Endothelial cell of umbilical vein (primary cell): Measurements from ENCODE around the gene NUMA1. TPM values are rescaled to one million over a fixed set of nuclear protein-coding genes. Genes with fewer than 3 reads are reported as not detected.

Source experiments
- BruUV-seq: library from RNA; stranded (reverse); fragments of 400-500 nt; replicated peaks from 2 replicates; lab custom pipeline; 2021; lab: Mats Ljungman, UMichigan
- CTCF ChIA-PET: fragments of 300-600, 350-600 bp; sonication (Branson Sonifier 250); formaldehyde crosslinking; loops from one replicate; lab custom pipeline; 2021; ENCODE audit warnings: antibody characterized with exemption, inconsistent platforms; lab: Charles Lee
- POLR2A ChIA-PET: fragments of 300-600, 350-600 bp; sonication (Branson Sonifier 250); formaldehyde crosslinking; loops from one replicate; lab custom pipeline; 2021; ENCODE audit warnings: antibody characterized with exemption, inconsistent platforms; lab: Charles Lee
- DNase-seq: peaks from one replicate; pipeline ENCODE4 v3.0.0-alpha.2; 2011; ENCODE audit warnings: low read depth, low spot score
- FAIRE-seq: peaks from 2 replicates; lab custom pipeline; 2011; peaks lifted over from hg19 to GRCh38; lab: Jason Lieb, UNC
- H2AFZ ChIP-seq: 2 replicates; pipeline ENCODE4 v1.6.0; 2012; ENCODE audit warnings: low read depth, low read length, control low read depth, inconsistent platforms
- H3K27ac ChIP-seq: 2 replicates; pipeline ENCODE4 v1.5.1; 2011; ENCODE audit warnings: low read depth, mild to moderate bottlenecking, control low read depth, low read length, moderate library complexity; ENCODE audit not compliant: insufficient read depth
- H3K27me3 ChIP-seq, 2 experiments: 2 replicates each; pipeline versions ENCODE4 v1.6.0 to v1.6.1; 2011; ENCODE audit warnings: low read length in 2 of 2, mixed read lengths in 1 of 2; ENCODE audit not compliant: control insufficient read depth in 2 of 2, insufficient read depth in 2 of 2
- H3K36me3 ChIP-seq, 2 experiments: 2 replicates in 1 of 2; 3 replicates in 1 of 2; pipeline ENCODE4 v1.5.1; 2011; ENCODE audit warnings: low read length in 2 of 2, mild to moderate bottlenecking in 1 of 2, moderate library complexity in 1 of 2; ENCODE audit not compliant: control insufficient read depth in 2 of 2, insufficient read depth in 2 of 2; ENCODE audit errors: extremely low read depth in 1 of 2
- H3K4me1 ChIP-seq: 3 replicates; pipeline ENCODE4 v1.5.1; 2011; ENCODE audit warnings: mild to moderate bottlenecking, low read length; ENCODE audit not compliant: control insufficient read depth, insufficient read depth; ENCODE audit errors: extremely low read depth
- H3K4me2 ChIP-seq: 2 replicates; pipeline ENCODE4 v1.6.1; 2011; ENCODE audit warnings: low read length, control low read depth, mixed read lengths; ENCODE audit not compliant: insufficient read depth
- H3K4me3 ChIP-seq, 3 experiments: fragments of 200-600 bp in 1 of 3; sonication (generic), shearing (Covaris generic) in 1 of 3; replicated peaks in 1 of 3; 2 replicates each; pipeline ENCODE4 v1.5.1; 2011 to 2016; ENCODE audit warnings: control low read depth in 3 of 3, low read length in 3 of 3, mild to moderate bottlenecking in 2 of 3, inconsistent platforms in 1 of 3, low read depth in 1 of 3, moderate library complexity in 1 of 3; ENCODE audit not compliant: insufficient read depth in 1 of 3
- H3K79me2 ChIP-seq: 2 replicates; pipeline ENCODE4 v1.6.0; 2012; ENCODE audit warnings: low read length, inconsistent platforms; ENCODE audit not compliant: control insufficient read depth, insufficient read depth
- H3K9ac ChIP-seq: replicated peaks from 2 replicates; pipeline ENCODE3; 2011; ENCODE audit warnings: low read length, control low read depth; ENCODE audit not compliant: insufficient read depth; ENCODE audit errors: extremely low read depth
- H3K9me1 ChIP-seq: replicated peaks from 3 replicates; pipeline ENCODE4 v1.6.0; 2011; ENCODE audit warnings: mild to moderate bottlenecking, low read length; ENCODE audit not compliant: control insufficient read depth, insufficient read depth; ENCODE audit errors: extremely low read depth
- H3K9me3 ChIP-seq: replicated peaks from 2 replicates; pipeline ENCODE4 v1.5.1; 2012; ENCODE audit warnings: low read length, inconsistent platforms; ENCODE audit not compliant: control insufficient read depth, insufficient read depth
- H4K20me1 ChIP-seq: replicated peaks from 2 replicates; pipeline ENCODE3; 2011; ENCODE audit warnings: mild to moderate bottlenecking, low read length; ENCODE audit not compliant: control insufficient read depth, insufficient read depth; ENCODE audit errors: extremely low read depth
- CTCF ChIP-seq, 2 donors: IDR thresholded peaks; 1 replicate in 1 of 2; 2 replicates in 1 of 2; pipeline ENCODE4 v1.5.1; 2011; ENCODE audit warnings: low read length in 2 of 2, mild to moderate bottlenecking in 2 of 2, moderate library complexity in 2 of 2, control low read depth in 1 of 2, inconsistent platforms in 1 of 2, low read depth in 1 of 2; ENCODE audit not compliant: insufficient read depth in 1 of 2; ENCODE audit errors: extremely low read depth in 1 of 2
- EZH2 ChIP-seq: IDR thresholded peaks from 2 replicates; pipeline ENCODE4 v1.6.1; 2012; ENCODE audit warnings: borderline replicate concordance, low read depth, mild to moderate bottlenecking, moderate library complexity, low read length, inconsistent platforms; ENCODE audit not compliant: severe bottlenecking
- FOS ChIP-seq: IDR thresholded peaks from 2 replicates; pipeline ENCODE4 v1.6.1; 2011; ENCODE audit warnings: mild to moderate bottlenecking, low read length, moderate library complexity, borderline replicate concordance; ENCODE audit not compliant: insufficient read depth
- GATA2 ChIP-seq: IDR thresholded peaks from 2 replicates; pipeline ENCODE4 v1.7.0; 2011; ENCODE audit warnings: low read depth, mild to moderate bottlenecking, moderate library complexity, mixed read lengths, low read length; ENCODE audit not compliant: insufficient read length, insufficient read depth
- JUN ChIP-seq: IDR thresholded peaks from 2 replicates; pipeline ENCODE4 v1.6.1; 2011; ENCODE audit warnings: borderline replicate concordance, low read depth; ENCODE audit not compliant: insufficient read length, insufficient read depth
- POLR2A ChIP-seq: IDR thresholded peaks from 2 replicates; pipeline ENCODE4 v1.6.1; 2012; ENCODE audit warnings: low read depth, mild to moderate bottlenecking, control low read depth, low read length
- POLR2AphosphoS5 ChIP-seq: IDR thresholded peaks from 2 replicates; pipeline ENCODE4 v1.6.1; 2012; ENCODE audit warnings: low read depth, mild to moderate bottlenecking, control low read depth, low read length, moderate library complexity; ENCODE audit not compliant: insufficient read depth
- dilution Hi-C: fragments of 300-500 bp; cut with MboI; formaldehyde crosslinking; loops from one replicate; pipeline ENCODE4 v1.15.0; 2019; ENCODE audit warnings: low sequenced_read_pairs; ENCODE audit not compliant: extremely low pct_ligation_motif_present
- intact Hi-C: fragments of 100-400 bp; cut with micrococcal nuclease; formaldehyde crosslinking; loops from one replicate; pipeline ENCODE4 v1.10.0; 2022
- polyA plus RNA-seq, 4 experiments: library from polyadenylated mRNA; depleted of rRNA in 3 of 4; stranded (reverse) in 3 of 4; unstranded in 1 of 4; fragments of >200 nt; gene quantifications; 2 replicates each; pipeline versions ENCODE4 v1.2.1 to v1.2.3, GENCODE V29; 2011 to 2012; ENCODE audit warnings: missing spikeins in 1 of 4
- total RNA-seq: library from RNA; stranded (reverse); gene quantifications from 2 replicates; pipeline ENCODE4 v1.2.3, GENCODE V29; 2021

NUMA1 gene
- total and polyA plus RNA-seq, 2 donors (not counting 3 experiments of a cell fraction or from before 2014, with no cell fraction given) = 120 to 164 TPM

- H3K36me3 ChIP-seq = no peaks in the 10 kb centered on the region
- H3K27me3 ChIP-seq = no peaks in the 10 kb centered on the region
- no peak overlapping the region for H3K27ac ChIP-seq
- no peaks in the 10 kb centered on the region for H4K20me1 ChIP-seq
- no TSS peak for BruUV-seq
- H2AFZ ChIP-seq = no peak overlapping the region
- no peak overlapping the region for H3K4me3 ChIP-seq
- intact Hi-C loops = no loop called here
- no peak overlapping the region for H3K4me2 ChIP-seq
- H3K9ac ChIP-seq = no peak overlapping the region
- dilution Hi-C loops = no loop called here
- TF ChIP-seq POLR2A = no peak
- no peak for TF ChIP-seq GATA2
- TF ChIP-seq EZH2 = no peak
- no peak for TF ChIP-seq JUN
- peak in 1 of 2 donors; percentile 11 for TF ChIP-seq CTCF (IDR thresholded peaks at IDR 0.05; ENCODE audit: extremely low read depth in 1 of 2, insufficient read depth in 1 of 2, low read depth in 1 of 2, low read length in 2 of 2)
- no peak for TF ChIP-seq POLR2AphosphoS5
- no peak for TF ChIP-seq FOS
- H3K9me3 ChIP-seq = no peaks in the 10 kb centered on the region
- peaks cover 49% of the 10 kb centered on the region for H3K4me1 ChIP-seq
- FAIRE-seq = no peak
- POLR2A ChIA-PET = interaction anchor here (0.7 kb wide), 1 partner anchor 11 kb away, joined by 4 read pairs; no protein-coding TSS in a partner anchor
- no peak for DNase-seq
- H3K79me2 ChIP-seq = peaks cover 87% of the 10 kb centered on the region
- CTCF ChIA-PET = interaction anchor here (1.7 to 6.9 kb wide), 2 partner anchors 31 to 49 kb away, joined by 4 to 46 read pairs; no protein-coding TSS in a partner anchor
- no peaks in the 10 kb centered on the region for H3K9me1 ChIP-seq
Measured at GRCh38 chr11:72075109-72075508, 5.2 kb downstream of the NUMA1 start.
